LNCAP (cell line): ENCODE results near the gene MUSK.

Experiments used
- TF ChIP-seq, protein P1 (sequence below): fragments of 450-650 bp; IDR thresholded peaks from 2 replicates; pipeline ENCODE4 v1.5.1; 2017; ENCODE audit warnings: mild to moderate bottlenecking

MUSK gene

GRCh38 chr9:110750272-110750671 lies 81.7 kb downstream of the MUSK start:
- TF ChIP-seq, protein P1, sequence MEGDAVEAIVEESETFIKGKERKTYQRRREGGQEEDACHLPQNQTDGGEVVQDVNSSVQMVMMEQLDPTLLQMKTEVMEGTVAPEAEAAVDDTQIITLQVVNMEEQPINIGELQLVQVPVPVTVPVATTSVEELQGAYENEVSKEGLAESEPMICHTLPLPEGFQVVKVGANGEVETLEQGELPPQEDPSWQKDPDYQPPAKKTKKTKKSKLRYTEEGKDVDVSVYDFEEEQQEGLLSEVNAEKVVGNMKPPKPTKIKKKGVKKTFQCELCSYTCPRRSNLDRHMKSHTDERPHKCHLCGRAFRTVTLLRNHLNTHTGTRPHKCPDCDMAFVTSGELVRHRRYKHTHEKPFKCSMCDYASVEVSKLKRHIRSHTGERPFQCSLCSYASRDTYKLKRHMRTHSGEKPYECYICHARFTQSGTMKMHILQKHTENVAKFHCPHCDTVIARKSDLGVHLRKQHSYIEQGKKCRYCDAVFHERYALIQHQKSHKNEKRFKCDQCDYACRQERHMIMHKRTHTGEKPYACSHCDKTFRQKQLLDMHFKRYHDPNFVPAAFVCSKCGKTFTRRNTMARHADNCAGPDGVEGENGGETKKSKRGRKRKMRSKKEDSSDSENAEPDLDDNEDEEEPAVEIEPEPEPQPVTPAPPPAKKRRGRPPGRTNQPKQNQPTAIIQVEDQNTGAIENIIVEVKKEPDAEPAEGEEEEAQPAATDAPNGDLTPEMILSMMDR = no peak

- TF ChIP-seq, protein P1 = no peak
Observed at GRCh38 chr9:110751971-110752370, 83.4 kb downstream of the MUSK start.

DNA sequence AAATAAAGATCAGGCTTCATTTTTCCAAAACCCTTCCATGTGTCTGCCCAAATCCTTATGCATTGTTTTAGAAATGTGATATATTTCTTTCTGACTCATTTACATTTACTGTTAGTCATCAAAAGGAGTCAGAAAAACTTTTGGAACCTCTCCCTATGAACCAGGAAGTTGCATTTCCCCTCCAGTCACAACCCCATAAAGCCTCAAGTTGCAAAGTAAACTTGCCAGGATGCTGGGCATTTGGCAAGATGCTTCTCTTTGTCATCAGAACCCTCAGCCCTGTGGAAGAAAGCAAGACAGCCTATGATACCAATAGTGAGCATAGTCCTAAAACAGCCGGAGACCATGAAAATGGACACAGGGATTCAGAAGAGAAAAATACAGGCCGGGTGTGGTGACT lies 84.2 kb downstream of the MUSK start:
- TF ChIP-seq, protein P1 = no peak

DNA sequence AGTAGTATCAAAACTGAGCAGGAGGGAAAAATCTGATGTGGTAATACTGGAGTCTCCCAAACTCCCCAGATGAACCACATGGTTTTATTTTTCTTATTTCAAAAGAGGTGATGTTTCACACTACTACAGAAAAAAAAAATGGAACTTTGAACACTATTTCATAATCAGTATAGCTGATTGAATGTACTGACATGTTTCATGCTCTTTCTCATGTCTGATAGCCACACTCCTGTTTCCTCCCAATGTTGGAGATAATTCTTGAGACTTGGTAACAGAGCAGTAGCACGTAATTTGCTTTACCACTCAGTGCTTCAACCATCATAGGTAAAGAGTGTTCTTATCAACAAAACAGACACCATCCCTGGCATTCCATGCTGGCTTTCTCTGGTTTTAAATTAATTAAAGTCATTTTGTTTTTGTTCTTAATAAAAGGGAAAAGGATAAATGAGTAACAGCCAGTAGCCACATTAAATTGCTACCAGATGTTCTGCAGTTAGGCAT lies 85.2 kb downstream of the MUSK start:
- TF ChIP-seq, protein P1 = no peak

DNA sequence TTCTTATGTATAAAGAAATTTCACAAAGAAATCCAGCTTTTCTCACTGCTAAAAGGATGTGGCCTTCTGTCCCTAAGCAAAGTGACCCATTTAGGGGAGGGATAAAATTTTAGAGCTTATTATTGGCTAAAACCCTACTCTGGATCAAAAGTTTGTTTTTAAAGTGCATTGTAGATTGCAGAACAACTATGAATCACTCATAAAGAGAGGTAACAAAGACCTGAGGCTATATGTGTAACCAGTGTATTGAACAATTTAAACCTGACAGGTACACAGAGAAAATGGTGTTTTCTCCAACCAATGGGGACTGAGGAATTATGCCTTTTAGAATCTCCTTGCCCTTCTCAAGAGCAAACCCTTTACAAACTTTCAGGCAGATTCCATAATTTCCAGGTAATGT lies 86.6 kb downstream of the MUSK start:
- TF ChIP-seq, protein P1 = no peak

- TF ChIP-seq, protein P1 = no peak
Observed at GRCh38 chr9:110758201-110758600, 89.6 kb downstream of the MUSK start.

DNA sequence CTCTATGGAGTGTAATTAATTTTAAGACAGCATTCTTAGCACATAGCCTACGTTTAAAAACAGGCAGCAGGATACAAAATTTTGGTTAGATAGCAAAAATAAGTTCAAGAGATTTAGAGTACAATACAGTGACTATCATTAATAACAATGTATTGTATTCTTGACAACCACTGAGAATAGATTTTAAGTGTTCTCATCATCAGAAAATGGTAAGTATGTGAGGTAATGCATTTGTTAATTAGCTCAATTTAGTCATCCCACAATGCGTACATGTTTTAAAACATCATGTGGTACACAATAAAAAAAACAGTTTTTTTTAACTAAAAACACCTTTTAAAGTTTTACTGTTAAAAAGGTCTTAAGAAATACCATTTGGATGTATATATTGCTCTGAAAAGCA lies 94.2 kb downstream of the MUSK start:
- TF ChIP-seq, protein P1 = no peak

GRCh38 chr9:110763568-110763967 lies 95.0 kb downstream of the MUSK start:
- TF ChIP-seq, protein P1 = no peak
